Muscle of leg (tissue), 11 donors: ENCODE results near the gene TECTA. TPM values are rescaled to one million over a fixed set of nuclear protein-coding genes. Genes with fewer than 3 reads are reported as not detected.
"Not testable (repeated sequence)": the region's sequence is repeated elsewhere in the genome, so short reads cannot be mapped to it uniquely, and the experiment has no call there.

Source experiments
- DNase-seq: peaks from one replicate; pipeline ENCODE4 v3.0.0; 2013
- H3K27ac ChIP-seq: one replicate; pipeline ENCODE4 v1.5.1; 2013; ENCODE audit warnings: mild to moderate bottlenecking, low read length, control low read depth
- H3K27me3 ChIP-seq: one replicate; pipeline ENCODE4 v1.6.1; 2013; ENCODE audit warnings: low read length; ENCODE audit not compliant: control insufficient read depth, insufficient read depth
- H3K36me3 ChIP-seq: one replicate; pipeline ENCODE4 v1.6.1; 2013; ENCODE audit warnings: low read length; ENCODE audit not compliant: control insufficient read depth, insufficient read depth
- H3K4me1 ChIP-seq: one replicate; pipeline ENCODE4 v1.6.1; 2013; ENCODE audit warnings: low read length; ENCODE audit not compliant: control insufficient read depth, insufficient read depth
- H3K4me3 ChIP-seq: one replicate; pipeline ENCODE4 v1.5.1; 2013; ENCODE audit warnings: low read length, control low read depth
- H3K9me3 ChIP-seq: replicated peaks from 2 replicates; pipeline ENCODE4 v1.6.1; 2013; ENCODE audit warnings: low read depth, low read length; ENCODE audit not compliant: control insufficient read depth
- WGBS: methylation state at CpG from one replicate; pipeline ENCODE4 v1.1.5; 2013; ENCODE audit warnings: missing lambda C conversion rate; ENCODE audit not compliant: insufficient coverage; 5-methylcytosine and 5-hydroxymethylcytosine counted together
- polyA plus RNA-seq, 8 donors: library from polyadenylated mRNA; unstranded; fragments of 120-200 nt; gene quantifications; one replicate each; pipeline versions ENCODE4 v1.2.1 to v1.2.3, GENCODE V29; 2013; ENCODE audit warnings: inconsistent platforms in 1 of 8, low replicate concordance in 1 of 8; ENCODE audit not compliant: insufficient read length in 8 of 8, insufficient read depth in 1 of 8
- total RNA-seq: library from RNA; stranded (reverse); fragments of 120-200 nt; gene quantifications from one replicate; pipeline ENCODE4 v1.2.4, GENCODE V29; 2013

The TECTA gene
- total and polyA plus RNA-seq, 9 donors, result 0.89 to 1.7 (median 1.4) TPM

GRCh38 chr11:121159741-121160140 lies 58.7 kb downstream of the TECTA start:
- DNase-seq, result no peak
- H3K36me3 ChIP-seq, result no peaks in the 10 kb centered on the region
- no CpG with 5 or more reads among the region's 3 CpGs for WGBS

GRCh38 chr11:121161349-121161917 lies 60.4 kb downstream of the TECTA start:
- H3K36me3 ChIP-seq, result no peaks in the 10 kb centered on the region
- no peak for DNase-seq
- H3K27me3 ChIP-seq, result no peaks in the 10 kb centered on the region
- no peaks in the 10 kb centered on the region for H3K9me3 ChIP-seq
- WGBS, result no CpG with 5 or more reads among the region's 5 CpGs
- no peak overlapping the region for H3K4me3 ChIP-seq
- no peaks in the 10 kb centered on the region for H3K4me1 ChIP-seq
- no peak overlapping the region for H3K27ac ChIP-seq

More at GRCh38 chr11:121159741-121160140, 58.7 kb downstream of the TECTA start:
- Histone ChIP-seq H3K27me3 (no peaks in the 10 kb centered on the region), H3K4me1 (no peaks in the 10 kb centered on the region), H3K4me3 (no peak overlapping the region), H3K9me3 (no peaks in the 10 kb centered on the region), H3K27ac (no peak overlapping the region)

GRCh38 chr11:121163658-121164308 lies 62.7 kb downstream of the TECTA start:
- no peak overlapping the region for H3K27ac ChIP-seq
- 68% methylated on average over 2 of the region's 6 CpGs for WGBS
- no peaks in the 10 kb centered on the region for H3K27me3 ChIP-seq
- H3K9me3 ChIP-seq, result no peaks in the 10 kb centered on the region
- no peak for DNase-seq
- H3K4me3 ChIP-seq, result no peak overlapping the region
- peaks cover 5% of the 10 kb centered on the region for H3K36me3 ChIP-seq
- no peaks in the 10 kb centered on the region for H3K4me1 ChIP-seq

- H3K9me3 ChIP-seq, result peaks cover 11% of the 10 kb centered on the region
- not testable (repeated sequence) for H3K27me3 ChIP-seq, H3K36me3 ChIP-seq, DNase-seq, H3K4me1 ChIP-seq, H3K27ac ChIP-seq, H3K4me3 ChIP-seq
- 90% methylated on average over 2 of the region's 10 CpGs for WGBS
Observed at GRCh38 chr11:121177629-121178028, 76.6 kb downstream of the TECTA start.

- 0% methylated on average over 1 of the region's 1 CpG for WGBS
- no peaks in the 10 kb centered on the region for H3K4me1 ChIP-seq
- no peaks in the 10 kb centered on the region for H3K36me3 ChIP-seq
- DNase-seq, result peak; percentile 66
- no peak overlapping the region for H3K4me3 ChIP-seq
- H3K27ac ChIP-seq, result no peak overlapping the region
- H3K27me3 ChIP-seq, result no peaks in the 10 kb centered on the region
- peaks cover 11% of the 10 kb centered on the region for H3K9me3 ChIP-seq
Observed at GRCh38 chr11:121179306-121179705, 78.3 kb downstream of the TECTA start.

GRCh38 chr11:121180183-121180582 lies 79.1 kb downstream of the TECTA start:
- WGBS, result no CpG with 5 or more reads among the region's 1 CpG
- Histone ChIP-seq H3K36me3 (no peaks in the 10 kb centered on the region), H3K9me3 (peaks cover 11% of the 10 kb centered on the region)

GRCh38 chr11:121188776-121189175 lies 87.7 kb downstream of the TECTA start:
- no peaks in the 10 kb centered on the region for H3K36me3 ChIP-seq

More at GRCh38 chr11:121180183-121180582, 79.1 kb downstream of the TECTA start:
- H3K27ac ChIP-seq, result no peak overlapping the region
- H3K4me3 ChIP-seq, result no peak overlapping the region
- no peaks in the 10 kb centered on the region for H3K27me3 ChIP-seq
- H3K4me1 ChIP-seq, result no peaks in the 10 kb centered on the region
- DNase-seq, result no peak

GRCh38 chr11:121191818-121192217 lies 90.8 kb downstream of the TECTA start:
- Histone ChIP-seq H3K4me1 (no peaks in the 10 kb centered on the region), H3K4me3 (no peak overlapping the region), H3K36me3 (no peaks in the 10 kb centered on the region), H3K27ac (no peak overlapping the region), H3K9me3 (no peaks in the 10 kb centered on the region), H3K27me3 (peaks cover 2% of the 10 kb centered on the region)
- DNase-seq, result peak; percentile 27
- 82% methylated on average over 5 of the region's 5 CpGs for WGBS

More at GRCh38 chr11:121188776-121189175, 87.7 kb downstream of the TECTA start:
- Histone ChIP-seq H3K9me3 (no peaks in the 10 kb centered on the region), H3K4me1 (no peaks in the 10 kb centered on the region), H3K27me3 (no peaks in the 10 kb centered on the region), H3K27ac (no peak overlapping the region), H3K4me3 (no peak overlapping the region)
- DNase-seq, result no peak

GRCh38 chr11:121194731-121195596 lies 93.9 kb downstream of the TECTA start:
- peak; percentile 86 for DNase-seq
- no peak overlapping the region for H3K4me3 ChIP-seq
- no peaks in the 10 kb centered on the region for H3K4me1 ChIP-seq
- 0% methylated on average over 2 of the region's 13 CpGs for WGBS
- no peaks in the 10 kb centered on the region for H3K9me3 ChIP-seq
- no peak overlapping the region for H3K27ac ChIP-seq
- no peaks in the 10 kb centered on the region for H3K36me3 ChIP-seq
- H3K27me3 ChIP-seq, result peaks cover 2% of the 10 kb centered on the region

GRCh38 chr11:121198491-121198890 lies 97.4 kb downstream of the TECTA start:
- Histone ChIP-seq H3K4me3 (no peak overlapping the region), H3K9me3 (no peaks in the 10 kb centered on the region), H3K36me3 (no peaks in the 10 kb centered on the region), H3K27me3 (peaks cover 2% of the 10 kb centered on the region), H3K4me1 (no peaks in the 10 kb centered on the region), H3K27ac (no peak overlapping the region)
- DNase-seq, result no peak
- WGBS, result no CpG with 5 or more reads among the region's 5 CpGs
